ENCODE results near the gene MLH3.

GRCh38 chr14:74978416-74978947 is 72.8 kb downstream of the MLH3 start:
- TF ChIP-seq, protein P1, sequence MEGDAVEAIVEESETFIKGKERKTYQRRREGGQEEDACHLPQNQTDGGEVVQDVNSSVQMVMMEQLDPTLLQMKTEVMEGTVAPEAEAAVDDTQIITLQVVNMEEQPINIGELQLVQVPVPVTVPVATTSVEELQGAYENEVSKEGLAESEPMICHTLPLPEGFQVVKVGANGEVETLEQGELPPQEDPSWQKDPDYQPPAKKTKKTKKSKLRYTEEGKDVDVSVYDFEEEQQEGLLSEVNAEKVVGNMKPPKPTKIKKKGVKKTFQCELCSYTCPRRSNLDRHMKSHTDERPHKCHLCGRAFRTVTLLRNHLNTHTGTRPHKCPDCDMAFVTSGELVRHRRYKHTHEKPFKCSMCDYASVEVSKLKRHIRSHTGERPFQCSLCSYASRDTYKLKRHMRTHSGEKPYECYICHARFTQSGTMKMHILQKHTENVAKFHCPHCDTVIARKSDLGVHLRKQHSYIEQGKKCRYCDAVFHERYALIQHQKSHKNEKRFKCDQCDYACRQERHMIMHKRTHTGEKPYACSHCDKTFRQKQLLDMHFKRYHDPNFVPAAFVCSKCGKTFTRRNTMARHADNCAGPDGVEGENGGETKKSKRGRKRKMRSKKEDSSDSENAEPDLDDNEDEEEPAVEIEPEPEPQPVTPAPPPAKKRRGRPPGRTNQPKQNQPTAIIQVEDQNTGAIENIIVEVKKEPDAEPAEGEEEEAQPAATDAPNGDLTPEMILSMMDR (IDR thresholded peaks at IDR 0.05) = no peak
- TF ChIP-seq POLR2A (IDR thresholded peaks at IDR 0.05) (no peak), EP300 (IDR thresholded peaks at IDR 0.05) (no peak)

All from tibial nerve (tissue), 4 donors.